Spleen (tissue), 11 donors: ENCODE data around the gene RERE. TPM values are rescaled to one million over a fixed set of nuclear protein-coding genes. Genes with fewer than 3 reads are reported as not detected.

Experiments used
- DNase-seq: peaks from one replicate; pipeline ENCODE4 v3.0.0-alpha.2; 2020
- H3K27ac ChIP-seq, 8 donors: fragments of 200-600 bp; sonication (generic) in 7 of 8; 1 replicate in 4 of 8; 2 replicates in 4 of 8; pipeline versions ENCODE4 v1.5.0 to v1.8.0; 2016 to 2021; ENCODE audit warnings: inconsistent platforms in 4 of 8, mild to moderate bottlenecking in 4 of 8, moderate library complexity in 1 of 8
- H3K27me3 ChIP-seq, 7 donors: fragments of 200-600 bp; sonication (generic) in 6 of 7; replicated peaks in 1 of 7; 1 replicate in 4 of 7; 2 replicates in 3 of 7; pipeline versions ENCODE4 v1.5.0 to v1.8.0; 2016 to 2021; ENCODE audit warnings: inconsistent platforms in 3 of 7, mild to moderate bottlenecking in 1 of 7
- H3K36me3 ChIP-seq, 6 donors: fragments of 200-600 bp; sonication (generic) in 5 of 6; 1 replicate in 4 of 6; 2 replicates in 2 of 6; pipeline versions ENCODE4 v1.5.0 to v1.8.0; 2016 to 2021; ENCODE audit warnings: inconsistent platforms in 2 of 6
- H3K4me1 ChIP-seq, 6 donors: fragments of 200-600 bp; sonication (generic) in 5 of 6; 1 replicate in 3 of 6; 2 replicates in 3 of 6; pipeline versions ENCODE4 v1.5.0 to v1.8.0; 2016 to 2021; ENCODE audit warnings: inconsistent platforms in 3 of 6
- H3K4me3 ChIP-seq, 8 donors: fragments of 200-600 bp; sonication (generic) in 7 of 8; 1 replicate in 4 of 8; 2 replicates in 4 of 8; pipeline versions ENCODE4 v1.5.0 to v1.8.0; 2016 to 2021; ENCODE audit warnings: inconsistent platforms in 4 of 8, mild to moderate bottlenecking in 4 of 8, moderate library complexity in 2 of 8
- H3K9me3 ChIP-seq, 8 donors: fragments of 200-600 bp; sonication (generic) in 7 of 8; 1 replicate in 4 of 8; 2 replicates in 4 of 8; pipeline versions ENCODE4 v1.5.0 to v1.8.0; 2016 to 2021; ENCODE audit warnings: inconsistent platforms in 4 of 8
- POLR2A ChIP-seq, 3 donors: fragments of 450-650 bp; IDR thresholded peaks; one replicate each; pipeline ENCODE4 v1.5.1; 2017; ENCODE audit warnings: antibody characterized with exemption in 3 of 3, mild to moderate bottlenecking in 1 of 3
- POLR2AphosphoS5 ChIP-seq, 3 donors: sonication (generic); formaldehyde crosslinking; IDR thresholded peaks; one replicate each; pipeline ENCODE4 v1.5.1; 2017; ENCODE audit warnings: antibody characterized with exemption in 3 of 3
- WGBS, 5 donors: extraction: QIAGEN DNeasy Blood & Tissue Kit in 3 of 5; methylation state at CpG; one replicate each; pipeline versions ENCODE4 v1.1.5 to v1.1.7; 2013 to 2018; 5-methylcytosine and 5-hydroxymethylcytosine counted together
- intact Hi-C: fragments of 100-400 bp; cut with DNase I; formaldehyde crosslinking; loops from one replicate; pipeline ENCODE4 v1.15.0; 2023; ENCODE audit warnings: low total_unique reads
- polyA plus RNA-seq, 3 donors: library from polyadenylated mRNA; stranded (reverse); fragments of 200-250 nt; gene quantifications; one replicate each; pipeline ENCODE4 v1.2.1, GENCODE V29; 2013
- total RNA-seq, 7 donors: library from RNA; depleted of rRNA in 3 of 7; stranded (reverse); fragments of >200 nt in 3 of 7; fragmentation: NEBNext Ultra II Directional in 4 of 7; extraction: Animal tissue kit (Norgen Biotek cat#: 25700) in 4 of 7; gene quantifications; one replicate each; pipeline versions ENCODE4 v1.1.0 to v1.2.1, GENCODE V29; 2016 to 2021
- TF ChIP-seq, protein P1 (sequence below), 11 experiments: fragments of 200-600 bp in 7 of 11; fragments of 450-650 bp in 4 of 11; sonication (generic) in 4 of 11; IDR thresholded peaks in 8 of 11; conservative IDR thresholded peaks in 3 of 11; 1 replicate in 7 of 11; 2 replicates in 4 of 11; pipeline versions ENCODE4 v1.4.0 to v1.8.0; 2016 to 2021; ENCODE audit warnings: antibody characterized with exemption in 11 of 11, inconsistent platforms in 4 of 11, mild to moderate bottlenecking in 1 of 11
- donor health status: healthy with polysubstance abuse.
- donor health status: DM: no; HTN: no; CAD: no; lungs with moderate emphysema.
- donor health status: DM: no; HTN: no; CAD: no.
- donor health status: Bipolar disorder and iron deficiency.
- donor health status: healthy.
- donor health status: DM: no; HTN: no; CAD: no.
- donor health status: DM: yes; HTN: yes; CAD: no.

Gene RERE
- total and polyA plus RNA-seq, 10 donors, result 10.3 to 149 (median 117) TPM

DNA sequence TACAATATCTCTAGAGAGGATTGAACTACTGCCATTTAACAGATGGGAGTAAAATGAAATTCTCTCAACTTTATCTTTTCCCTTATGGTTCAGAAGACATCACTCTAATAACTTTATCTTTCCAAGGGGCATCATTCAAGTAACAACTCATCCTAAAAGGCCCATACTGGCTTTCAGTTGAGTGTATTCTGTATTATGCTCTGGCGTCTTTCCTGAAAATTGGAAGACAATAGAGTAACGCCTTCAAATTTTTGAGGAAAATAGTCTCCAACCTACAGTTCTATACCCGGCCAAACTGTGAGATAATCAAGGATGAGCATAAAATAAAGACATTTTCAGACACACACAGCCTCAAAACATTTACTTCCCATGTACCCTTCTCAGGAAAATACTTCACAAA, 103.3 kb downstream of the RERE start:
- no peaks in the 10 kb centered on the region for H3K27me3 ChIP-seq
- 93 to 98% (median 96%) methylated on average over 3 of the region's 3 CpGs for WGBS, 5 donors
- no peak for DNase-seq
- no peak overlapping the region for H3K4me3 ChIP-seq
- no peaks in the 10 kb centered on the region for H3K9me3 ChIP-seq
- H3K36me3 ChIP-seq, result no peaks in the 10 kb centered on the region
- H3K27ac ChIP-seq, result peak overlapping the region in 2 of 8 donors; percentile 80 to 86
- H3K4me1 ChIP-seq, result peaks cover 25 to 66% (median 35%) of the 10 kb centered on the region in 6 donors
- intact Hi-C loops, result no loop called here
- no peak for TF ChIP-seq POLR2A (IDR thresholded peaks at IDR 0.05)
- no peak for TF ChIP-seq POLR2AphosphoS5 (IDR thresholded peaks at IDR 0.05)
- TF ChIP-seq, protein P1, sequence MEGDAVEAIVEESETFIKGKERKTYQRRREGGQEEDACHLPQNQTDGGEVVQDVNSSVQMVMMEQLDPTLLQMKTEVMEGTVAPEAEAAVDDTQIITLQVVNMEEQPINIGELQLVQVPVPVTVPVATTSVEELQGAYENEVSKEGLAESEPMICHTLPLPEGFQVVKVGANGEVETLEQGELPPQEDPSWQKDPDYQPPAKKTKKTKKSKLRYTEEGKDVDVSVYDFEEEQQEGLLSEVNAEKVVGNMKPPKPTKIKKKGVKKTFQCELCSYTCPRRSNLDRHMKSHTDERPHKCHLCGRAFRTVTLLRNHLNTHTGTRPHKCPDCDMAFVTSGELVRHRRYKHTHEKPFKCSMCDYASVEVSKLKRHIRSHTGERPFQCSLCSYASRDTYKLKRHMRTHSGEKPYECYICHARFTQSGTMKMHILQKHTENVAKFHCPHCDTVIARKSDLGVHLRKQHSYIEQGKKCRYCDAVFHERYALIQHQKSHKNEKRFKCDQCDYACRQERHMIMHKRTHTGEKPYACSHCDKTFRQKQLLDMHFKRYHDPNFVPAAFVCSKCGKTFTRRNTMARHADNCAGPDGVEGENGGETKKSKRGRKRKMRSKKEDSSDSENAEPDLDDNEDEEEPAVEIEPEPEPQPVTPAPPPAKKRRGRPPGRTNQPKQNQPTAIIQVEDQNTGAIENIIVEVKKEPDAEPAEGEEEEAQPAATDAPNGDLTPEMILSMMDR (IDR thresholded peaks at IDR 0.05 in 8 of 11, conservative IDR thresholded peaks at IDR 0.05 in 3 of 11), result no peak

DNA sequence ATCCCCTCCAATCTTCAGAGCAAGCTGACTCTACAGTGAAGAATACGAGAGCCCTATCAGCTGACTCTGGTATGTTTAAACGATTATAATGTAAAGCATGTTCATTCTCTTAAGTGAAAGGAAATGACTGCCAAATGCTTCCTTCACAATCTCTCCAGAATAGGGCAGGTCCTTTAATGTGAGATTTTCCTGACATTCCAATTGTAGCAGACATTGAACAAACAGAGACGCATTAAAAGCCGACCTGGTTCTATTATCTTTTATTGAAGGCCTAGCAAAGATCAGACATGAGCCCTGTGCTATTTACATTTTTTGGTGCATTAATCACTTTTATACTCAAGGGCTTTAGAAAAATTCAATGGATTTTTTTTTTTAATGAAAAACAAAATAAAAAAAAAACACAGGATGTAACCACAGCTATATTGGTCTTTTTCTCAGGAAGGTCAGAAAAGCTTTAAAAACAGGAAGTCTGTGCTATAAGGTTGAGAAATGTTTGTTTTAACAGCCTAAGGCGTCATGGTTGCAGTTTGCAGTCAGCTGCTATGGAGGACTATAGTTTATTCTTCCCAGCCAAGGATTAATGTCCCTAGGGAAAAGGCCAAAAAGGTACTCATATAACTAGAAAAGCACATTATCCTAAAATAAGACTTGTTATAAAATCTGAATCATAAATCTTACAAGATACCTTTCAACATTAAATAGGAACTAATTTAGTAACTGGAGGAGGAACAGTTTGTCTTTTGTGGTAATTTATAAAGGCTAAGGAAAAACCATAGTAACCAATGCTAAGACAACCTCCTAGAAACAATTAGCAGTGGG, 104.8 kb downstream of the RERE start:
- WGBS, 5 donors, result 7 to 15% (median 10%) methylated on average over 5 of the region's 5 CpGs
- Histone ChIP-seq H3K4me3 (peak overlapping the region in 2 of 8 donors; percentile 5 to 36), H3K27me3 (no peaks in the 10 kb centered on the region), H3K27ac (peak overlapping the region; percentile 38 to 86 (median 82)), H3K9me3 (no peaks in the 10 kb centered on the region), H3K36me3 (no peaks in the 10 kb centered on the region), H3K4me1 (peaks cover 25 to 66% (median 34%) of the 10 kb centered on the region in 6 donors)
- intact Hi-C loops, result no loop called here
- DNase-seq, result no peak
- TF ChIP-seq POLR2AphosphoS5 (IDR thresholded peaks at IDR 0.05) (no peak), POLR2A (IDR thresholded peaks at IDR 0.05) (no peak)
- TF ChIP-seq, protein P1 (IDR thresholded peaks at IDR 0.05 in 8 of 11, conservative IDR thresholded peaks at IDR 0.05 in 3 of 11), result no peak

DNA sequence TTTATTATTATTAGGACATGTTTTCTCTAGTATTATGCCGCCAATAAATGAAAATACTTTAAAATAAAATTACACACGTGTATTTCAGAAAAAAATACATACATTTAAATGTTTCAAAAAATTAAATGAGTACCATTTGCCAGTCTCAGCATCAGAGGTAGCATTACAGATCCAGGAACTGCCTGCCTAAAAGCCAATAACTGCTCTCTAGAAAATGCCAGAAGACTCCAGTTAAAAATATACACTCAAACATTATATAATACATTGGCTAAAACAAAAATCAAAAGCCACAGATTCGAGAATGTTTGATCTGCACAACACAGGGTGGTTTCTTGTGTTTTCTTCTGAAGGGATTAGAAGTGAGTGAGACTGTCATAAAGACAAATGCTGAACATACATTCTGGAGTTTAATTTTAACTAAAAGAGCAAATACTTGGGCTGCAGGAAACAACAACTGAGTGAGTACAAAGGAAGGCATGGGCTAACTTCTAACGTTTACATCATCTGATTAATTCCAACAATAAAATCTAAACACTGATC, 105.5 kb downstream of the RERE start:
- no peaks in the 10 kb centered on the region for H3K36me3 ChIP-seq
- intact Hi-C loops, result no loop called here
- H3K27me3 ChIP-seq, result no peaks in the 10 kb centered on the region
- no peak for DNase-seq
- H3K9me3 ChIP-seq, result no peaks in the 10 kb centered on the region
- peak overlapping the region in 1 of 8 donors; percentile 36 for H3K4me3 ChIP-seq
- H3K4me1 ChIP-seq, result peaks cover 29 to 73% (median 40%) of the 10 kb centered on the region in 6 donors
- 36 to 43% (median 41%) methylated on average over 4 of the region's 4 CpGs for WGBS, 5 donors
- peak overlapping the region; percentile 38 to 86 (median 82) for H3K27ac ChIP-seq
- TF ChIP-seq POLR2AphosphoS5 (IDR thresholded peaks at IDR 0.05), result no peak
- TF ChIP-seq, protein P1 (IDR thresholded peaks at IDR 0.05 in 8 of 11, conservative IDR thresholded peaks at IDR 0.05 in 3 of 11), result no peak
- TF ChIP-seq POLR2A (IDR thresholded peaks at IDR 0.05), result no peak

DNA sequence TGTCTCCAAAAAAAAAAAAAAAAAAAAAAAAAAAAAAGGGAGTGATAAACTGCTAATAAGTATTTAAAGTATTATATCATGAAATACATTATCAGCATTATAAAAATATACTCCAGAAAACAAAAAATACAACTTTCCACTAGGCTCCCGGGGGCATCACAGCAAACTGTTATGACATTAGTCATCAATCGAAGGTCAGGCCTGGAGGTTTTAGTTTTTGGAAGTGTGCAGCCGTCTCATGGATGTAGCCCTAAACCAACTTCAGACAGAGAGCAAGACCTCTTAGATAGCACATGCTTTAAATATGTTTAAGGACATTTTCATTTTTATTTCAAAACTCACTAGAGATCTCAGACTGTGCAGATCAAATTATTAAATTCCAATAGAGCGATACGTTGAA, 106.3 kb downstream of the RERE start:
- no peak for DNase-seq
- H3K27me3 ChIP-seq, result no peaks in the 10 kb centered on the region
- TF ChIP-seq, protein P1 (IDR thresholded peaks at IDR 0.05 in 8 of 11, conservative IDR thresholded peaks at IDR 0.05 in 3 of 11), result no peak
- TF ChIP-seq POLR2AphosphoS5 (IDR thresholded peaks at IDR 0.05) (no peak), POLR2A (IDR thresholded peaks at IDR 0.05) (no peak)
- H3K4me1 ChIP-seq, result peaks cover 29 to 67% (median 39%) of the 10 kb centered on the region in 6 donors
- no peaks in the 10 kb centered on the region for H3K36me3 ChIP-seq
- no peaks in the 10 kb centered on the region for H3K9me3 ChIP-seq
- H3K4me3 ChIP-seq, result no peak overlapping the region
- H3K27ac ChIP-seq, result peak overlapping the region in 3 of 8 donors; percentile 80 to 86 (median 85)
- intact Hi-C loops, result no loop called here
- WGBS, 5 donors, result 64 to 88% (median 86%) methylated on average over 5 of the region's 5 CpGs
